Measurements from ENCODE around the gene TMEM98.
"Not testable (repeated sequence)": the region's sequence is repeated elsewhere in the genome, so short reads cannot be mapped to it uniquely, and the experiment has no call there.

The TMEM98 gene

DNA sequence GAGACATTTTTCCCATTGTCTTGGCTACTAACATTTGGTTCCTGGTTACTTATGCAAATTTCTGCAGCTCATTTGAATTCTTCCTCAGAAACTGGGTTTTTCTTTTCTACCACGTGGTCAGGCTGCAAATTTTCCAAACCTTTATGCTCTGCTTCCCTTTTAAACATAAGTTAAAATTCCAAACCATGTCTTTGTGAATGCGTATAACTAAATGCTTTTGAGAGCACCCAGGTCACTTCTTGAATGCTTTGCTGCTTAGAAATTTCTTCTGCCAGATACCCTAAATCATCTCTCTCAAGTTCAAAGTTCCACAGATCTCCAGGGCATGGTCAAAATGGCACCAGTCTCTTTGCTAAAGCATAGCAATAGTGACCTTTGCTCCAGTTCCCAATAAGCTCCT is 59.9 kb downstream of the TMEM98 start:
- FAIRE-seq = not testable (repeated sequence)

DNA sequence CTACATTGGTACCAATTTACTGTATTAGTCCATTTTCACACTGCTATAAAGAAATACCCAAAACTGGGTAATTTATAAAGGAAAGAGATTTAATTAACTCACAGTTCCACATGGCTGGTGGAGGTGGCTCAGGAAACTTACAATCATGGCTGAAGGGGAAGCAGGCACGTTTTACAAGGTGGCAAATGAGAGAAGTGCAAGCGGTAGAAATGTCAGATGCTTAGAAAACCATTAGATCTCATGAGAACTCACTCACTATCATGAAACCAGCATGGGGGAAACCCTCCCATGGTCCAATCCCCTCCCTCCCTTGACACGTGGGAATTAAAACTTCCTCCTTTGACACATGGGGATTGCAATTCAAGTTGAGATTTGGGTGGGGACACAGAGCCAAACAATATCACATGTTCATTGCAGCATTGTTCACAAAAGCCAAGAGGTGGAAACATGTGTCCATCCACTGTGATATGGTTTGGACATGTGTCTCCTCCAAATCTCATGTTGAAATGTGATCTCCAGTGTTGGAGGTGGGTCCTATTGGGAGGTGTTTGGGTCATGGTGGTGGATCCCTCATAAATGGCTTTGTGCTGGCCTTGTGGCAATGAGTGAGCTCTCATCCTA is 60.6 kb downstream of the TMEM98 start:
- FAIRE-seq = no peak

DNA sequence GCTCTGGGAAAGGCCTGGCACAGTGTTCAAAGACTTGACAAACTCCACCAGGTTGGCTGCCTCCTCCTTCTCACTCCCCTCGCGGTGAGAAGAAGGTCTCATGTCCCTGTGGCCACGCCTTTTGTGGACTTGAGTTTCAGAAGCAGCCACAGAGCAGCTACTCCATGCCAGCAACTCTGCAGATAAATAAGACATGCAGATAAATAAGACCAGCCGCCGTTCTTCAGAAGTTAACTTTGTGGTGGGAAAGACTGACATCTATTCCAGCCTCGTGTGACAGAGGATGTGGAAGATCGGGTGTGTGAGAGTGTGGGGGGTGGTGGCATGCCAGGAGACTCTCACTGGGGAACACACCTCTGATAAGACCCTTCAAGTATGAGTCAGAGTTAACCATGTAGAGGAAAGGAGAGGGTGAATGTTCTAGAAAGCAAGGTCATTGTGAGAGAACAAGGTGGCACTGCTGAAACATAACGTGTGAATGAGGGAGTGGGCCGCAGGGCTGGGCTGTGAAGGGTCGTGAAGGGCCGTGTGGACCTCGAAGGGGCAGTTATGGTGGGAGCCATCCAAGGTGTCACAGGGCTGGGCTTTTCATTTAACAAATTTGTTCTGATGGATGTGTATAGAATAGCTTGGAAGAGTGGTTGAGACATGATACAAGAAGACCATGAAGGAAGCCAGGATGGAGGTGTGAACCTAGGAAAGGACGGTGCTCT is 64.5 kb downstream of the TMEM98 start:
- FAIRE-seq = no peak

DNA sequence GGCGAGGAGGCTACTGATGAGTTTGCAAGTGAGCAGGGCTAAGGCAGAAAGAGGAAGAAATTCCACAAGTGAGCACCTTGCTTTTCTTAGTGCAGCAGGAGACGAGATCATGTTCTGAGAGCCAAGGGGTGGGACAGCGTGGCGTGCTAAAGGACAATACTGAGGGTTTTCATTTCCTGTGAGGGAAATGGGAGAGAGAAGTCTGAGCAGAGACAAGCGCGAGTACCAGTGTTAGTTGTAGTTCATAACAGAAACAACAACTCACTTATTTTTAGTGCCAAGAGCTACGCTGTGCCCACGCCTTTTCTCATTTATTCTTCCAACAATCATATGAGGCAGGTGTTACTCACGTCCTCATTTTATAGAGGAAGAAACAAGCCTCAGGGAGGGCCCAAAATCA is 66.0 kb downstream of the TMEM98 start:
- FAIRE-seq = no peak

Measured in G401.6 (cell line).